Measurements from ENCODE around the gene COQ10A.

GRCh38 chr12:56241424-56242303 is 25.1 kb upstream of the COQ10A start:
- TF ChIP-seq CTCF (optimal IDR thresholded peaks at IDR 0.05 in 1 of 3, IDR thresholded peaks at IDR 0.05 in 1 of 3, conservative IDR thresholded peaks at IDR 0.05 in 1 of 3; ENCODE audit: extremely low read depth in 1 of 3, insufficient read depth in 2 of 3, low read length in 3 of 3) (no peak), EZH2 (IDR thresholded peaks at IDR 0.05; ENCODE audit: low read length) (no peak)
